ENCODE data around the gene ABCC11.

Gene ABCC11

GRCh38 chr16:48160575-48160974, 86.8 kb downstream of the ABCC11 start:
- no peak for DNase-seq

- peak; percentile 25 for DNase-seq
Measured at GRCh38 chr16:48158296-48158695, 89.0 kb downstream of the ABCC11 start.

- DNase-seq: no peak
Measured at GRCh38 chr16:48157794-48158193, 89.5 kb downstream of the ABCC11 start.

- DNase-seq: no peak
Measured at GRCh38 chr16:48157302-48157701, 90.0 kb downstream of the ABCC11 start.

- peak; percentile 91 for DNase-seq
Measured at GRCh38 chr16:48156790-48157209, 90.5 kb downstream of the ABCC11 start.

- DNase-seq: no peak
Measured at GRCh38 chr16:48155926-48156789, 91.2 kb downstream of the ABCC11 start, which contains the start of gene ABCC12. TSS of gene ABCC12 (minus strand) at chr16:48155993. CDS start at chr16:48146424, 9,569 bp downstream.

GRCh38 chr16:48153774-48154173, 93.6 kb downstream of the ABCC11 start:
- no peak for DNase-seq

GRCh38 chr16:48152226-48152625, 95.1 kb downstream of the ABCC11 start:
- no peak for DNase-seq

- no peak for DNase-seq
Measured at GRCh38 chr16:48150707-48151106, 96.6 kb downstream of the ABCC11 start.

GRCh38 chr16:48146710-48147109, 100.6 kb downstream of the ABCC11 start:
- DNase-seq: no peak

- DNase-seq: no peak
Measured at GRCh38 chr16:48146131-48146530, 101.2 kb downstream of the ABCC11 start.

GRCh38 chr16:48143812-48144368, 103.4 kb downstream of the ABCC11 start:
- DNase-seq: no peak

- DNase-seq: no peak
Measured at GRCh38 chr16:48140821-48141220, 106.5 kb downstream of the ABCC11 start.

- DNase-seq: no peak
Measured at GRCh38 chr16:48139517-48139916, 107.8 kb downstream of the ABCC11 start.

GRCh38 chr16:48138543-48138942, 108.8 kb downstream of the ABCC11 start:
- DNase-seq: no peak

- no peak for DNase-seq
Measured at GRCh38 chr16:48137822-48138221, 109.5 kb downstream of the ABCC11 start.

- no peak for DNase-seq
Measured at GRCh38 chr16:48136547-48137360, 110.6 kb downstream of the ABCC11 start.

GRCh38 chr16:48133455-48134211, 113.7 kb downstream of the ABCC11 start:
- DNase-seq: no peak

- no peak for DNase-seq
Measured at GRCh38 chr16:48132696-48133095, 114.6 kb downstream of the ABCC11 start.

- DNase-seq: no peak
Measured at GRCh38 chr16:48131201-48131935, 116.0 kb downstream of the ABCC11 start.

GRCh38 chr16:48129926-48130325, 117.4 kb downstream of the ABCC11 start:
- no peak for DNase-seq

- no peak for DNase-seq
Measured at GRCh38 chr16:48128769-48129168, 118.6 kb downstream of the ABCC11 start.
